ENCODE results near the gene ZNF330. TPM values are rescaled to one million over a fixed set of nuclear protein-coding genes. Genes with fewer than 3 reads are reported as not detected.

Gene ZNF330
- total RNA-seq, 2 experiments from 2014 or later, result 47.2 to 58.7 TPM

GRCh38 chr4:141246683-141247429 lies 26.2 kb downstream of the ZNF330 start:
- H3K27me3 Mint-ChIP-seq, result peaks cover 2% of the 10 kb centered on the region
- no peak overlapping the region for H3K4me3 Mint-ChIP-seq
- DNase-seq (no peak), ATAC-seq (peak; percentile 43)
- peaks cover 3% of the 10 kb centered on the region for H3K9me3 Mint-ChIP-seq (ENCODE audit: low read depth)
- CTCF ChIA-PET, result interaction anchor here (0.6 to 1.2 kb wide), 4 partner anchors 8 to 26 kb away, joined by 3 to 4 read pairs (median 3); partner anchors contain the start of gene ZNF330
- peaks cover 11% of the 10 kb centered on the region for H3K36me3 Mint-ChIP-seq
- H3K4me1 Mint-ChIP-seq, result peaks cover 31% of the 10 kb centered on the region
- H3K27ac Mint-ChIP-seq, result peak overlapping the region; percentile 65

GRCh38 chr4:141247430-141247780 lies 26.7 kb downstream of the ZNF330 start:
- peaks cover 11% of the 10 kb centered on the region for H3K36me3 Mint-ChIP-seq
- peaks cover 30% of the 10 kb centered on the region for H3K4me1 Mint-ChIP-seq
- H3K9me3 Mint-ChIP-seq (ENCODE audit: low read depth), result peaks cover 3% of the 10 kb centered on the region
- CTCF ChIA-PET, result interaction anchor here (1.2 kb wide), 1 partner anchor 13 kb away, joined by 3 read pairs; no protein-coding TSS in a partner anchor
- H3K27ac Mint-ChIP-seq, result peak overlapping the region; percentile 65
- H3K27me3 Mint-ChIP-seq, result peaks cover 5% of the 10 kb centered on the region
- H3K4me3 Mint-ChIP-seq, result no peak overlapping the region
- no peak for DNase-seq
- ATAC-seq, result no peak

GRCh38 chr4:141248029-141248428 lies 27.3 kb downstream of the ZNF330 start:
- CTCF ChIA-PET, result interaction anchor here (1.2 kb wide), 1 partner anchor 12 kb away, joined by 3 read pairs; no protein-coding TSS in a partner anchor
- Mint-ChIP-seq H3K4me3 (no peak overlapping the region), H3K9me3 (ENCODE audit: low read depth) (peaks cover 3% of the 10 kb centered on the region), H3K4me1 (peaks cover 33% of the 10 kb centered on the region), H3K27me3 (peaks cover 5% of the 10 kb centered on the region), H3K27ac (no peak overlapping the region), H3K36me3 (peaks cover 11% of the 10 kb centered on the region)
- DNase-seq (no peak), ATAC-seq (no peak)

- Mint-ChIP-seq H3K27me3 (peaks cover 5% of the 10 kb centered on the region), H3K4me1 (peaks cover 37% of the 10 kb centered on the region)
Observed at GRCh38 chr4:141248486-141248885, 27.8 kb downstream of the ZNF330 start.

GRCh38 chr4:141254326-141254725 lies 33.6 kb downstream of the ZNF330 start:
- no peak overlapping the region for H3K27ac Mint-ChIP-seq
- H3K4me1 Mint-ChIP-seq, result peaks cover 8% of the 10 kb centered on the region
- H3K27me3 Mint-ChIP-seq, result peaks cover 17% of the 10 kb centered on the region
- ATAC-seq (no peak), DNase-seq (no peak)
- no peaks in the 10 kb centered on the region for H3K9me3 Mint-ChIP-seq (ENCODE audit: low read depth)
- no peak overlapping the region for H3K4me3 Mint-ChIP-seq
- CTCF ChIA-PET, result interaction anchor here (0.8 kb wide), 1 partner anchor 51 kb away, joined by 3 read pairs; no protein-coding TSS in a partner anchor
- peaks cover 4% of the 10 kb centered on the region for H3K36me3 Mint-ChIP-seq

More at GRCh38 chr4:141248486-141248885, 27.8 kb downstream of the ZNF330 start:
- no peak overlapping the region for H3K27ac Mint-ChIP-seq
- CTCF ChIA-PET, result interaction anchor here (1.2 kb wide), 1 partner anchor 11 kb away, joined by 3 read pairs; no protein-coding TSS in a partner anchor
- no peak for DNase-seq
- H3K36me3 Mint-ChIP-seq, result peaks cover 11% of the 10 kb centered on the region
- no peak for ATAC-seq
- H3K4me3 Mint-ChIP-seq, result no peak overlapping the region
- peaks cover 3% of the 10 kb centered on the region for H3K9me3 Mint-ChIP-seq (ENCODE audit: low read depth)

- peaks cover 17% of the 10 kb centered on the region for H3K27me3 Mint-ChIP-seq
- DNase-seq (no peak), ATAC-seq (no peak)
- no peaks in the 10 kb centered on the region for H3K9me3 Mint-ChIP-seq (ENCODE audit: low read depth)
- H3K4me1 Mint-ChIP-seq, result peaks cover 8% of the 10 kb centered on the region
- H3K36me3 Mint-ChIP-seq, result peaks cover 3% of the 10 kb centered on the region
- H3K27ac Mint-ChIP-seq, result no peak overlapping the region
- CTCF ChIA-PET, result interaction anchor here (0.8 kb wide), 1 partner anchor 9 kb away, joined by 3 read pairs; no protein-coding TSS in a partner anchor
- no peak overlapping the region for H3K4me3 Mint-ChIP-seq
Observed at GRCh38 chr4:141255016-141255415, 34.3 kb downstream of the ZNF330 start.

- CTCF ChIA-PET, result no interaction called here
- Mint-ChIP-seq H3K9me3 (ENCODE audit: low read depth) (no peaks in the 10 kb centered on the region), H3K27ac (no peak overlapping the region), H3K27me3 (peaks cover 21% of the 10 kb centered on the region), H3K4me3 (no peak overlapping the region), H3K4me1 (no peaks in the 10 kb centered on the region), H3K36me3 (peaks cover 1% of the 10 kb centered on the region)
- ATAC-seq (no peak), DNase-seq (no peak)
Observed at GRCh38 chr4:141258558-141258957, 37.9 kb downstream of the ZNF330 start.

- Mint-ChIP-seq H3K27me3 (peaks cover 21% of the 10 kb centered on the region), H3K4me1 (no peaks in the 10 kb centered on the region), H3K27ac (no peak overlapping the region), H3K9me3 (ENCODE audit: low read depth) (no peaks in the 10 kb centered on the region), H3K4me3 (no peak overlapping the region), H3K36me3 (no peaks in the 10 kb centered on the region)
- DNase-seq (no peak), ATAC-seq (no peak)
- CTCF ChIA-PET, result no interaction called here
Observed at GRCh38 chr4:141275834-141276233, 55.1 kb downstream of the ZNF330 start.

GRCh38 chr4:141283152-141283551 lies 62.5 kb downstream of the ZNF330 start:
- ATAC-seq (no peak), DNase-seq (no peak)
- CTCF ChIA-PET, result no interaction called here
- no peak overlapping the region for H3K27ac Mint-ChIP-seq
- H3K4me1 Mint-ChIP-seq, result no peaks in the 10 kb centered on the region
- H3K4me3 Mint-ChIP-seq, result no peak overlapping the region
- no peaks in the 10 kb centered on the region for H3K36me3 Mint-ChIP-seq
- H3K9me3 Mint-ChIP-seq (ENCODE audit: low read depth), result no peaks in the 10 kb centered on the region
- H3K27me3 Mint-ChIP-seq, result peaks cover 23% of the 10 kb centered on the region

GRCh38 chr4:141283563-141283962 lies 62.9 kb downstream of the ZNF330 start:
- no peak for DNase-seq
- no peak overlapping the region for H3K27ac Mint-ChIP-seq
- H3K27me3 Mint-ChIP-seq, result peaks cover 25% of the 10 kb centered on the region
- H3K4me1 Mint-ChIP-seq, result no peaks in the 10 kb centered on the region
- H3K9me3 Mint-ChIP-seq (ENCODE audit: low read depth), result no peaks in the 10 kb centered on the region
- CTCF ChIA-PET, result no interaction called here
- ATAC-seq, result no peak
- H3K4me3 Mint-ChIP-seq, result no peak overlapping the region
- H3K36me3 Mint-ChIP-seq, result no peaks in the 10 kb centered on the region

Other genes starting within 250 kb of the ZNF330 start
- under 1 TPM in 1 of 2 experiments, not detected in 1; 0.05 TPM for gene RNF150, start 87.4 kb upstream of the ZNF330 start, total RNA-seq

All from activated CD8-positive, alpha-beta memory T cell treated with anti-CD3 and anti-CD28 coated beads, Interleukin-2, amount 10 ng/mL, durations not matched to agents 7 days and 5 days (primary cell).